ENCODE measurements around the gene USP32.
A peak's percentile ranks its signal among the peaks of the same experiment; 100 is the strongest.

DNA sequence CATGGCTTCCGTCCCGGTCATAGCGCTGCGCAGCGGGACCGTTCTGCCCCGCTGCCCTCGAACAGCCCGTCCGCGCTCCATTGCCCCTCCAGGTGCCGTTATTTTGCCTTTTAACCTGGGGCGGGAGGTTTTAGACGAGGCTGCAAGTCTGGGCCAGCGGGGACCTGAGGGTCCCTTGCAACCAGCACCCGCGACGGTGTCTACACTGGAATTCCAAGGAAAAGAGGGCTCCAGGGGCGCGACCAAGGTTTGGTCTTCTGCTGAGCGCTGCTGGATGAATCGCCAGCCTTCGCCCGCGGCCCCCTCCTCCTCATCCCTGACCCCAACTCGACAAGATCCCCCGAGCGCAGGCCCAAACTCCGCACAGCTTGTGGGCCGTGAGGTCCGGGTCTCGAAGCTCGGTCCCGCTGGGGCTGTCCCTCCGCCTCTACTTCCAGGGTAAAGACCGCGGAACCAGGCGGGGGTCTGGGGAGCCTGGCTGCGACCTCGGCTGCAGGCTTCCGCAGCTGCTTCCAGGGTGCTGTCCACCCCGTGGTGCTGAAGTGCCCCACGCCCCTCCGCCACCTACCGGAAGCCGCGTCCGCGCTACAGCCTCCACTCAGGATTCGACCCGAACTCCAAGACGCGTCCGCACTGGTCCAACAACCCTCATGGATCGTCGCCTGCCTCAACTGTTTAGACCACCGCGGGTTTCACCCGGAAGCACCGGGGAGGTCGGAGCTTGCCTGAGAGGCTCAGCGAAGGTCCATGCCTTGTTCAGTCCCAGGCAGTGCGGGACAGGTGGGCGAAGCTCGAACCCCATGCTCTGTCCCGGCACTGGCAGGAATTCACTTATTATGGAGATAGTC lies 252.3 kb downstream of the USP32 start:
- TF ChIP-seq POLR2A (IDR thresholded peaks at IDR 0.05) = no peak
- TF ChIP-seq, protein P1, sequence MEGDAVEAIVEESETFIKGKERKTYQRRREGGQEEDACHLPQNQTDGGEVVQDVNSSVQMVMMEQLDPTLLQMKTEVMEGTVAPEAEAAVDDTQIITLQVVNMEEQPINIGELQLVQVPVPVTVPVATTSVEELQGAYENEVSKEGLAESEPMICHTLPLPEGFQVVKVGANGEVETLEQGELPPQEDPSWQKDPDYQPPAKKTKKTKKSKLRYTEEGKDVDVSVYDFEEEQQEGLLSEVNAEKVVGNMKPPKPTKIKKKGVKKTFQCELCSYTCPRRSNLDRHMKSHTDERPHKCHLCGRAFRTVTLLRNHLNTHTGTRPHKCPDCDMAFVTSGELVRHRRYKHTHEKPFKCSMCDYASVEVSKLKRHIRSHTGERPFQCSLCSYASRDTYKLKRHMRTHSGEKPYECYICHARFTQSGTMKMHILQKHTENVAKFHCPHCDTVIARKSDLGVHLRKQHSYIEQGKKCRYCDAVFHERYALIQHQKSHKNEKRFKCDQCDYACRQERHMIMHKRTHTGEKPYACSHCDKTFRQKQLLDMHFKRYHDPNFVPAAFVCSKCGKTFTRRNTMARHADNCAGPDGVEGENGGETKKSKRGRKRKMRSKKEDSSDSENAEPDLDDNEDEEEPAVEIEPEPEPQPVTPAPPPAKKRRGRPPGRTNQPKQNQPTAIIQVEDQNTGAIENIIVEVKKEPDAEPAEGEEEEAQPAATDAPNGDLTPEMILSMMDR (IDR thresholded peaks at IDR 0.05) = peak; percentile 20 to 63 (median 46)

All from right lobe of liver (tissue), 4 donors.